Left lung (tissue), 10 donors: ENCODE data around the gene CMIP. TPM values are rescaled to one million over a fixed set of nuclear protein-coding genes. Genes with fewer than 3 reads are reported as not detected.

ENCODE experiments used
- ATAC-seq: fragments of 200-7000 bp; cut with Tn5 transposase; one replicate; pipeline ENCODE4 v1.9.1; 2020; ENCODE audit warnings: moderate library complexity
- DNase-seq, 4 donors: peaks; one replicate each; pipeline ENCODE4 v3.0.0-alpha.2; 2013 to 2020
- H3K27ac ChIP-seq, 2 donors: fragments of 200-600 bp; sonication (generic) in 1 of 2; one replicate each; pipeline versions ENCODE4 v1.5.0 to v1.8.0; 2020 to 2021
- H3K27me3 ChIP-seq, 2 donors: fragments of 200-600 bp; sonication (generic) in 1 of 2; one replicate each; pipeline versions ENCODE4 v1.5.0 to v1.8.0; 2020 to 2021
- H3K36me3 ChIP-seq, 2 donors: fragments of 200-600 bp; sonication (generic) in 1 of 2; one replicate each; pipeline versions ENCODE4 v1.5.0 to v1.8.0; 2020 to 2021
- H3K4me1 ChIP-seq, 2 donors: fragments of 200-600 bp; one replicate each; pipeline ENCODE4 v1.8.0; 2021
- H3K4me3 ChIP-seq, 2 donors: fragments of 200-600 bp; sonication (generic) in 1 of 2; one replicate each; pipeline versions ENCODE4 v1.5.0 to v1.8.0; 2020 to 2021; ENCODE audit warnings: mild to moderate bottlenecking in 1 of 2
- H3K9me3 ChIP-seq, 2 donors: fragments of 200-600 bp; sonication (generic) in 1 of 2; one replicate each; pipeline versions ENCODE4 v1.5.0 to v1.8.0; 2020 to 2021
- CTCF ChIP-seq, 2 donors: fragments of 200-600 bp; sonication (generic) in 1 of 2; IDR thresholded peaks; one replicate each; pipeline versions ENCODE4 v1.5.0 to v1.8.0; 2021; ENCODE audit warnings: antibody characterized with exemption in 2 of 2
- intact Hi-C, 2 donors: fragments of 100-400 bp; cut with DNase I; formaldehyde crosslinking; loops; one replicate each; pipeline versions ENCODE4 v1.11.2 to v1.14.2; 2022
- polyA plus RNA-seq, 6 donors: library from polyadenylated mRNA; unstranded; fragments of 120-200 nt; gene quantifications; one replicate each; pipeline ENCODE4 v1.2.1, GENCODE V29; 2013; ENCODE audit not compliant: insufficient read length in 6 of 6
- total RNA-seq, 2 donors: library from RNA; stranded (reverse); fragmentation: NEBNext Ultra II Directional; extraction: Animal tissue kit (Norgen Biotek cat#: 25700); gene quantifications; one replicate each; pipeline ENCODE4 v1.2.1, GENCODE V29; 2021
- donor health status: DM: no; HTN: yes; CAD: no.
- donor health status: DM: no; HTN: no; CAD: no.

Gene CMIP
- total and polyA plus RNA-seq, 8 donors: 35.3 to 55.8 (median 40.4) TPM

- ATAC-seq: no peak
Observed at GRCh38 chr16:81415751-81416150, 28.9 kb upstream of the CMIP start.

GRCh38 chr16:81416749-81417148 lies 27.9 kb upstream of the CMIP start:
- Histone ChIP-seq H3K27me3 (no peaks in the 10 kb centered on the region), H3K4me1 (no peaks in the 10 kb centered on the region), H3K4me3 (no peak overlapping the region), H3K27ac (no peak overlapping the region), H3K9me3 (no peaks in the 10 kb centered on the region), H3K36me3 (no peaks in the 10 kb centered on the region)
- TF ChIP-seq CTCF (IDR thresholded peaks at IDR 0.05): no peak
- intact Hi-C loops: no loop called here
- no peak for ATAC-seq
- no peak for DNase-seq

More at GRCh38 chr16:81415751-81416150, 28.9 kb upstream of the CMIP start:
- no peak for TF ChIP-seq CTCF (IDR thresholded peaks at IDR 0.05)
- Histone ChIP-seq H3K36me3 (no peaks in the 10 kb centered on the region), H3K4me3 (no peak overlapping the region), H3K9me3 (no peaks in the 10 kb centered on the region), H3K27me3 (no peaks in the 10 kb centered on the region), H3K27ac (no peak overlapping the region), H3K4me1 (no peaks in the 10 kb centered on the region)
- DNase-seq: no peak
- intact Hi-C loops: no loop called here

GRCh38 chr16:81417210-81417609 lies 27.4 kb upstream of the CMIP start:
- ATAC-seq (no peak), DNase-seq (no peak)
- Histone ChIP-seq H3K4me3 (no peak overlapping the region), H3K36me3 (no peaks in the 10 kb centered on the region), H3K27me3 (no peaks in the 10 kb centered on the region), H3K27ac (no peak overlapping the region), H3K9me3 (no peaks in the 10 kb centered on the region), H3K4me1 (no peaks in the 10 kb centered on the region)
- intact Hi-C loops: no loop called here
- TF ChIP-seq CTCF (IDR thresholded peaks at IDR 0.05): no peak

GRCh38 chr16:81419806-81420205 lies 24.8 kb upstream of the CMIP start:
- DNase-seq (no peak), ATAC-seq (no peak)
- Histone ChIP-seq H3K27me3 (no peaks in the 10 kb centered on the region), H3K4me3 (no peak overlapping the region), H3K9me3 (no peaks in the 10 kb centered on the region), H3K27ac (no peak overlapping the region), H3K36me3 (no peaks in the 10 kb centered on the region), H3K4me1 (peaks cover 0 to 1% of the 10 kb centered on the region in 2 donors)
- intact Hi-C loops: no loop called here
- no peak for TF ChIP-seq CTCF (IDR thresholded peaks at IDR 0.05)

GRCh38 chr16:81421126-81421525 lies 23.5 kb upstream of the CMIP start:
- no peaks in the 10 kb centered on the region for H3K27me3 ChIP-seq
- intact Hi-C loops: no loop called here
- no peak overlapping the region for H3K4me3 ChIP-seq
- H3K36me3 ChIP-seq: no peaks in the 10 kb centered on the region
- no peak for TF ChIP-seq CTCF (IDR thresholded peaks at IDR 0.05)
- no peaks in the 10 kb centered on the region for H3K9me3 ChIP-seq
- H3K4me1 ChIP-seq: peaks cover 0 to 8% of the 10 kb centered on the region in 2 donors
- ATAC-seq (no peak), DNase-seq (no peak)
- H3K27ac ChIP-seq: no peak overlapping the region
